Progenitor cell of endocrine pancreas (in vitro differentiated cells): Measurements from ENCODE around the gene GPR3. TPM values are rescaled to one million over a fixed set of nuclear protein-coding genes. Genes with fewer than 3 reads are reported as not detected.
A peak's percentile ranks its signal among the peaks of the same experiment; 100 is the strongest.
"Not testable (repeated sequence)": the region's sequence is repeated elsewhere in the genome, so short reads cannot be mapped to it uniquely, and the experiment has no call there.

Experiments
- DNase-seq: peaks from one replicate; pipeline ENCODE4 v3.0.0; 2021; ENCODE audit warnings: low spot score; ENCODE audit not compliant: unreplicated experiment
- H3K27ac Mint-ChIP-seq: 2 replicates; pipeline ENCODE4 v1.8.0; 2021; ENCODE audit warnings: mild to moderate bottlenecking, moderate library complexity, mixed read lengths
- H3K27me3 Mint-ChIP-seq: 2 replicates; pipeline ENCODE4 v1.8.0; 2021; ENCODE audit warnings: mixed read lengths
- H3K36me3 Mint-ChIP-seq: 2 replicates; pipeline ENCODE4 v1.8.0; 2022; ENCODE audit warnings: mixed read lengths; ENCODE audit not compliant: insufficient read depth
- H3K4me1 Mint-ChIP-seq: 2 replicates; pipeline ENCODE4 v1.8.0; 2021; ENCODE audit warnings: low read depth, mixed read lengths
- H3K4me3 Mint-ChIP-seq: 2 replicates; pipeline ENCODE4 v1.8.0; 2021; ENCODE audit warnings: low read depth, mild to moderate bottlenecking, moderate library complexity, mixed read lengths
- H3K9me3 Mint-ChIP-seq: 2 replicates; pipeline ENCODE4 v1.8.0; 2021; ENCODE audit warnings: low read depth, mixed read lengths
- total RNA-seq: library from RNA; stranded (reverse); gene quantifications from 2 replicates; pipeline ENCODE4 v1.2.1, GENCODE V29; 2021
- TF ChIP-seq, protein P1 (sequence below): fragments of 200-600 bp; sonication (generic); IDR thresholded peaks from one replicate; pipeline ENCODE4 v1.5.0; 2021; ENCODE audit warnings: antibody characterized with exemption, mild to moderate bottlenecking; ENCODE audit not compliant: unreplicated experiment

Gene GPR3
- total RNA-seq, 1 donor from 2014 or later, result 1.1 TPM

DNA sequence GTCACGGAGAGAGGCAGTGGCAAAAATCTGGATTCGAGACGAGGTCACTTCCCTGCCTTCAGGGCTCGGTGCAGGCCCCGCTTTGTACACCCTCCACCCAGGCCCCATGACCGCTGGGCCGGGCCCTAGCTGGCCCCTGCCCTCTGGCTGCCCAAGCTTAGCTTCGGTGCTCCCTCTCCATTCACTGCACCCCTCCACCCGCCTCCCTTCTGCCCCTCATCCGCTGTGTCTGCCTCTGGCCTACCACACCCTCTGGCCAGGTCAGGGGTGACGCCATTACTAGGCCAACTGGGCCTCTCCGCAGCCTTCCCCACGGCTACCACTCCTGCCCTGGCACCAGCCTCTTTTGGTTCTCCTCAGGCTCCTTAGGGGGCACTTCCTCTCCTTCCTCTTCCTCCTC, 8.8 kb upstream of the GPR3 start:
- H3K4me3 Mint-ChIP-seq, result no peak overlapping the region
- no peaks in the 10 kb centered on the region for H3K4me1 Mint-ChIP-seq
- DNase-seq, result no peak
- H3K9me3 Mint-ChIP-seq, result no peaks in the 10 kb centered on the region
- no peaks in the 10 kb centered on the region for H3K36me3 Mint-ChIP-seq
- TF ChIP-seq, protein P1, sequence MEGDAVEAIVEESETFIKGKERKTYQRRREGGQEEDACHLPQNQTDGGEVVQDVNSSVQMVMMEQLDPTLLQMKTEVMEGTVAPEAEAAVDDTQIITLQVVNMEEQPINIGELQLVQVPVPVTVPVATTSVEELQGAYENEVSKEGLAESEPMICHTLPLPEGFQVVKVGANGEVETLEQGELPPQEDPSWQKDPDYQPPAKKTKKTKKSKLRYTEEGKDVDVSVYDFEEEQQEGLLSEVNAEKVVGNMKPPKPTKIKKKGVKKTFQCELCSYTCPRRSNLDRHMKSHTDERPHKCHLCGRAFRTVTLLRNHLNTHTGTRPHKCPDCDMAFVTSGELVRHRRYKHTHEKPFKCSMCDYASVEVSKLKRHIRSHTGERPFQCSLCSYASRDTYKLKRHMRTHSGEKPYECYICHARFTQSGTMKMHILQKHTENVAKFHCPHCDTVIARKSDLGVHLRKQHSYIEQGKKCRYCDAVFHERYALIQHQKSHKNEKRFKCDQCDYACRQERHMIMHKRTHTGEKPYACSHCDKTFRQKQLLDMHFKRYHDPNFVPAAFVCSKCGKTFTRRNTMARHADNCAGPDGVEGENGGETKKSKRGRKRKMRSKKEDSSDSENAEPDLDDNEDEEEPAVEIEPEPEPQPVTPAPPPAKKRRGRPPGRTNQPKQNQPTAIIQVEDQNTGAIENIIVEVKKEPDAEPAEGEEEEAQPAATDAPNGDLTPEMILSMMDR, result no peak
- peaks cover 35% of the 10 kb centered on the region for H3K27me3 Mint-ChIP-seq
- H3K27ac Mint-ChIP-seq, result no peak overlapping the region

- not testable (repeated sequence) for H3K4me1 Mint-ChIP-seq, H3K36me3 Mint-ChIP-seq, H3K4me3 Mint-ChIP-seq, DNase-seq, H3K27ac Mint-ChIP-seq, H3K9me3 Mint-ChIP-seq
- peaks cover 33% of the 10 kb centered on the region for H3K27me3 Mint-ChIP-seq
These were observed 7.6 kb upstream of the GPR3 start for GRCh38 chr1:27384797-27385196.

DNA sequence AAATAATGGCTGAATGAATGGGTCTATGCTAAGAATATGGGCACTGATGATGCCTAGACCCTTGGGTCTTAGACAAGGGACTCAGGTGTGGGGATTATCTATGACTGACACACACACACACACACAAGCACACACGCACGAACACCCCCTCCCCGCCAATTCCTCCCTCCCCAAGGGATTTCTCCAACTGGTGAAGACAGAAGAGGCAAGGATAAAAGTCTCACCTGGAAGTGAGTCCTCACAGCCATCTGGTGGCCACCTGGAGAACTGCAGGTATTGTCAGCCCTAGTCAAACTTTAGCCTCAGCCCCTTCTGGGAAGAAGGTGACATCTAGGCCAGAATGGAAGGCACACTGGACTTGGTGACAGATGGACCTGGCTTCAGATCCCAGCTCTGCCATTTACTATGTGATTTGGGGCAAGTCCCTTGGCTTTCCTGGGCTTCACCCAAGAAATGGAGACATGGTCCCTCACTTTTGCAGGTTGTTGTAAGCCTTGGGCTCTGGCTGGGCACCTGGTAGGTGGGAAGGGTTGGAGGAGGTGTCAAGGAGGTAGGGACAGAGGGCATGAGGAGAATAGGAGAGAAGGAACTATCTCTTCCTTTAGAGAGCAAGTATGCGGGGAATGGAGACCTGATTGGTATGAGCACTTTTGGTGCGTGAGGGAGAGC, 4.0 kb upstream of the GPR3 start:
- H3K27me3 Mint-ChIP-seq, result peaks cover 24% of the 10 kb centered on the region
- H3K4me3 Mint-ChIP-seq, result no peak overlapping the region
- no peaks in the 10 kb centered on the region for H3K9me3 Mint-ChIP-seq
- peak; percentile 75 for DNase-seq
- H3K27ac Mint-ChIP-seq, result peak overlapping the region; percentile 17
- H3K36me3 Mint-ChIP-seq, result no peaks in the 10 kb centered on the region
- TF ChIP-seq, protein P1, result peak; percentile 81
- H3K4me1 Mint-ChIP-seq, result peaks cover 6% of the 10 kb centered on the region

GRCh38 chr1:27391511-27392095, 819 bp upstream of the GPR3 start:
- no peaks in the 10 kb centered on the region for H3K9me3 Mint-ChIP-seq
- H3K4me3 Mint-ChIP-seq, result peak overlapping the region; percentile 70
- no peak for DNase-seq
- H3K4me1 Mint-ChIP-seq, result peaks cover 6% of the 10 kb centered on the region
- peaks cover 22% of the 10 kb centered on the region for H3K27me3 Mint-ChIP-seq
- TF ChIP-seq, protein P1, result no peak
- H3K36me3 Mint-ChIP-seq, result no peaks in the 10 kb centered on the region
- peak overlapping the region; percentile 60 for H3K27ac Mint-ChIP-seq

DNA sequence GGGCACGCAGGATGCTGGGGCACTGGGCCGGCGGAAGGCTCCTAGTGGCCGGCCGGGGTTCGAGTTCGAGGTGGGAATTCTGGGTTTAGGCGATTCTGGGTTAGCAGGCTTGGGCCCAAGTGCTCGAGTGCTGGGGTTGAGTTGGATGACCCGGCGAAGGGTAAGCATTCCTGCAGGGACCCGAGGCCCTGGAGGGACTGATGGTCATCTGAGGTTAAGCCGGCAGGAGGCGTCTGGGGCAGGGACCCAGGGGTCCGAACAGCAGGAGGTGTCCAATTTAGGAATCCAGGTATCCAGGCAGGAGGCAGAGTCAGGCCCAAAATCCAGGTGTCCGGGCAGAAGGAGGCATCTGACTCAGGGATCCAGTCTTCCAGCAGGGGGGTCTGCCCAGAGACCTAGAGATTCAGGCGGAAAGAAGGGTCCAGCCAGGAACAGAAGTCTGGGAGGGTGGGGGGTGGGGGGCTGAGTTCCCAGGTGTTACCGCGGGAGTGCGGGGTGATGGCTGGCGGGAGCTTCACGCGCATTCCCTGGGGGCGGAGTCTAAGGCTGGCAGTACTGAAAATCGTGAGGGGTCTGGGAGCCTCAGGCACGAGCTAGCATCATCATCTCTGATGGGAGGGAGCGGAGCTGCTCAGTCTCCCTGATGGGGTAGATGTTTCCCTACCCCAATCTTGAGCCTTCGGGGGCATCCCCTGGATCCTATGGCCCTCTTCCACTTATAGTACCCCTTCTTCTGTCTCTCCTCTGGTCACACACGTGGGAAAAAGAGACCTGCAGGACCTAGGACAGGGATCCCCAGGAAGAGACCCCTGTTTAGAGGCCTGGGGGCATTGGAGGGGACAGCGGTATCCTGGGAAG, 585 bp downstream of the GPR3 start:
- peaks cover 6% of the 10 kb centered on the region for H3K4me1 Mint-ChIP-seq
- no peaks in the 10 kb centered on the region for H3K36me3 Mint-ChIP-seq
- peak overlapping the region; percentile 88 for H3K27ac Mint-ChIP-seq
- H3K4me3 Mint-ChIP-seq, result peak overlapping the region; percentile 78
- no peak for DNase-seq
- no peaks in the 10 kb centered on the region for H3K9me3 Mint-ChIP-seq
- H3K27me3 Mint-ChIP-seq, result peaks cover 17% of the 10 kb centered on the region
- TF ChIP-seq, protein P1, result peak; percentile 46
